Neuronal stem cell (in vitro differentiated cells): Measurements from ENCODE around the gene LRRC40.

Experiments used
- DNase-seq: peaks from one replicate; pipeline ENCODE4 v3.0.0-alpha.2; 2013; ENCODE audit warnings: low spot score
- H2AFZ ChIP-seq: one replicate; pipeline ENCODE4 v1.6.1; 2013; ENCODE audit warnings: mild to moderate bottlenecking, low read length, inconsistent platforms
- H2AK5ac ChIP-seq: 2 replicates; pipeline ENCODE4 v1.6.1; 2013; ENCODE audit warnings: low read depth, mild to moderate bottlenecking, inconsistent platforms, low read length, moderate library complexity, mixed read lengths
- H2BK120ac ChIP-seq: 2 replicates; pipeline ENCODE4 v1.6.1; 2013; ENCODE audit warnings: low read depth, mild to moderate bottlenecking, inconsistent platforms, low read length, moderate library complexity, mixed read lengths
- H2BK12ac ChIP-seq: one replicate; pipeline ENCODE4 v1.6.1; 2013; ENCODE audit warnings: low read length, inconsistent platforms
- H2BK15ac ChIP-seq: 2 replicates; pipeline ENCODE4 v1.6.1; 2013; ENCODE audit warnings: mild to moderate bottlenecking, low read length, inconsistent platforms, mixed read lengths
- H2BK5ac ChIP-seq: one replicate; pipeline ENCODE4 v1.6.1; 2013; ENCODE audit warnings: inconsistent platforms, mild to moderate bottlenecking, low read length, moderate library complexity
- H3K14ac ChIP-seq: one replicate; pipeline ENCODE4 v1.6.1; 2013; ENCODE audit warnings: low read length, inconsistent platforms
- H3K18ac ChIP-seq: 2 replicates; pipeline ENCODE4 v1.6.1; 2013; ENCODE audit warnings: low read length, inconsistent platforms
- H3K23ac ChIP-seq: 2 replicates; pipeline ENCODE4 v1.6.1; 2013; ENCODE audit warnings: low read depth, mild to moderate bottlenecking, mixed read lengths, low read length, inconsistent platforms; ENCODE audit not compliant: poor library complexity
- H3K27ac ChIP-seq: replicated peaks from 3 replicates; pipeline ENCODE4 v1.5.1; 2013; ENCODE audit warnings: low read length, inconsistent platforms
- H3K27me3 ChIP-seq, 3 experiments: 2 replicates each; pipeline ENCODE4 v1.6.1; 2013; ENCODE audit warnings: low read length in 3 of 3, mild to moderate bottlenecking in 2 of 3, inconsistent platforms in 1 of 3, low read depth in 1 of 3, mixed read lengths in 1 of 3, moderate library complexity in 1 of 3; ENCODE audit not compliant: control insufficient read depth in 3 of 3, insufficient read depth in 3 of 3
- H3K36me3 ChIP-seq, 2 donors: replicated peaks in 1 of 2; 2 replicates each; pipeline ENCODE4 v1.6.1; 2013; ENCODE audit warnings: low read length in 2 of 2; ENCODE audit not compliant: control insufficient read depth in 2 of 2, insufficient read depth in 2 of 2
- H3K4ac ChIP-seq: 2 replicates; pipeline ENCODE4 v1.6.1; 2013; ENCODE audit warnings: inconsistent platforms, mild to moderate bottlenecking, low read length, moderate library complexity
- H3K4me1 ChIP-seq, 2 donors: 1 replicate in 1 of 2; 2 replicates in 1 of 2; pipeline ENCODE4 v1.6.1; 2013; ENCODE audit warnings: low read length in 2 of 2, low read depth in 1 of 2; ENCODE audit not compliant: control insufficient read depth in 2 of 2, insufficient read depth in 1 of 2
- H3K4me2 ChIP-seq: one replicate; pipeline ENCODE4 v1.6.1; 2013; ENCODE audit warnings: mild to moderate bottlenecking, low read length, inconsistent platforms; ENCODE audit not compliant: insufficient read depth, poor library complexity, severe bottlenecking
- H3K4me3 ChIP-seq, 2 donors: 2 replicates each; pipeline ENCODE4 v1.5.1; 2013; ENCODE audit warnings: low read length in 2 of 2, mild to moderate bottlenecking in 2 of 2, inconsistent platforms in 1 of 2, moderate library complexity in 1 of 2
- H3K79me1 ChIP-seq: one replicate; pipeline ENCODE4 v1.6.1; 2013; ENCODE audit warnings: low read depth, mild to moderate bottlenecking, inconsistent platforms, low read length, moderate library complexity
- H3K9ac ChIP-seq: one replicate; pipeline ENCODE4 v1.6.1; 2013; ENCODE audit warnings: mild to moderate bottlenecking, low read depth, low read length, inconsistent platforms; ENCODE audit not compliant: poor library complexity
- H3K9me3 ChIP-seq, 2 donors: replicated peaks in 1 of 2; 2 replicates each; pipeline versions ENCODE3 to v1.6.1; 2013; ENCODE audit warnings: low read length in 2 of 2, mild to moderate bottlenecking in 2 of 2, inconsistent platforms in 1 of 2, low read depth in 1 of 2, mixed read lengths in 1 of 2, moderate library complexity in 1 of 2; ENCODE audit not compliant: control insufficient read depth in 2 of 2, insufficient read depth in 1 of 2
- H4K8ac ChIP-seq: one replicate; pipeline ENCODE4 v1.6.1; 2013; ENCODE audit warnings: low read depth, mild to moderate bottlenecking, inconsistent platforms, low read length, moderate library complexity
- H4K91ac ChIP-seq: one replicate; pipeline ENCODE4 v1.6.1; 2013; ENCODE audit warnings: low read length, low read depth, mild to moderate bottlenecking, inconsistent platforms; ENCODE audit not compliant: poor library complexity
- WGBS, 2 donors: extraction: QIAGEN DNeasy Blood & Tissue Kit; methylation state at CpG; one replicate each; pipeline ENCODE4 v1.1.7; 2013; ENCODE audit warnings: missing lambda C conversion rate in 2 of 2, mixed read lengths in 1 of 2; ENCODE audit not compliant: insufficient read length in 2 of 2, insufficient replicate concordance in 1 of 2; ENCODE audit errors: extremely low coverage in 2 of 2; 5-methylcytosine and 5-hydroxymethylcytosine counted together

LRRC40 gene

DNA sequence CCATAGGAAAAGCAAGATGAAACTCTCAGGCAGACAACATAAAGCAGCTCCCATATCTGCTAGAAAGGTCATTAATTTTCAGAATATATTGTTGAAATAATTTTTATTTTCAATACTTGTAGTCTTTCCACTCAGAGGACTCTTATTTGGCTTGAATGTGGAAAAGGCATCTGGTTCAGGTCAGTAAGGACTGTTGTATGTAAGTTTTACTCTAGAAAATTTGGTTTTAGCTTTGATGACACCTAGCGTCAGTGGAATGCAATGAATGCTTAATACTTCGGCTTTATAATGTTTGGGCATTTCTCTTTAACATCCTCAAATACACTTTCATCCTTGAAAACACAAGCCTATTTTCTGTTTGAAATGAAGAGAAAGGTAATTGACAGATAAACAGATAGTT lies 63.3 kb downstream of the LRRC40 start:
- no peaks in the 10 kb centered on the region for H3K9me3 ChIP-seq
- H2BK12ac ChIP-seq = no peak overlapping the region
- no peak overlapping the region for H2AFZ ChIP-seq
- H3K4me1 ChIP-seq = peaks cover 4 to 5% of the 10 kb centered on the region in 2 donors
- no peak overlapping the region for H3K9ac ChIP-seq
- H3K4me3 ChIP-seq = no peak overlapping the region
- H3K23ac ChIP-seq = no peak overlapping the region
- H3K79me1 ChIP-seq = no peaks in the 10 kb centered on the region
- no peak overlapping the region for H4K8ac ChIP-seq
- no peak overlapping the region for H3K27ac ChIP-seq
- no peak overlapping the region for H3K14ac ChIP-seq
- no peak overlapping the region for H2AK5ac ChIP-seq
- H3K27me3 ChIP-seq = no peaks in the 10 kb centered on the region
- H2BK120ac ChIP-seq = no peak overlapping the region
- peaks cover 0 to 33% of the 10 kb centered on the region in 2 donors for H3K36me3 ChIP-seq
- H3K18ac ChIP-seq = no peak overlapping the region
- no CpG with 5 or more reads among the region's 2 CpGs for WGBS, 2 donors
- no peak overlapping the region for H3K4ac ChIP-seq
- no peak for DNase-seq
- H2BK5ac ChIP-seq = no peak overlapping the region
- no peak overlapping the region for H2BK15ac ChIP-seq
- no peak overlapping the region for H3K4me2 ChIP-seq
- H4K91ac ChIP-seq = no peak overlapping the region

DNA sequence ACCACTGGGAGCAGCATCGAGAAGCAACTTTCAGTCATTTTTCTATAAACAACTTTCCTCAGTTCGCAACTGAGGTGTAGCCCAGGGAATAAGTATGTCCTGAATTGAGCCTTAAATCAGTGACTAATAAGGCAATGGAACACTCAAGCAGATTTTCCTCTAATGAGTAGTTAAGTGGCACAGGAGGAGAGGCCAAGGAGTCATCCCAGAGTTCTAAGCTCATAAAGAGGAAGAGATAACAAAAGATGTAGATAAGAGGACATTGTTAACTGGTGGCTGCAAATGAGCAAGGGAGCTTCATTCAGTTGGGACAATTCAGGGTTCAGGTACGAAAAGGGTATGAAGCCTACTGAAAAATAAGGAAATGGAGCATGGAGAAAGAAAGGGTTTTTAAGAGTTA lies 64.5 kb downstream of the LRRC40 start:
- no peak overlapping the region for H4K91ac ChIP-seq
- no peak overlapping the region for H2BK15ac ChIP-seq
- peaks cover 4 to 5% of the 10 kb centered on the region in 2 donors for H3K4me1 ChIP-seq
- no peaks in the 10 kb centered on the region for H3K27me3 ChIP-seq
- H3K27ac ChIP-seq = no peak overlapping the region
- H3K14ac ChIP-seq = no peak overlapping the region
- no peak overlapping the region for H3K23ac ChIP-seq
- no peak overlapping the region for H3K18ac ChIP-seq
- no CpG with 5 or more reads among the region's 3 CpGs for WGBS, 2 donors
- no peaks in the 10 kb centered on the region for H3K9me3 ChIP-seq
- no peak overlapping the region for H2AFZ ChIP-seq
- H4K8ac ChIP-seq = no peak overlapping the region
- peaks cover 0 to 24% of the 10 kb centered on the region in 2 donors for H3K36me3 ChIP-seq
- DNase-seq = peak; percentile 36
- no peak overlapping the region for H3K4me3 ChIP-seq
- H3K4me2 ChIP-seq = no peak overlapping the region
- no peak overlapping the region for H2BK120ac ChIP-seq
- H3K4ac ChIP-seq = no peak overlapping the region
- no peaks in the 10 kb centered on the region for H3K79me1 ChIP-seq
- H2BK5ac ChIP-seq = no peak overlapping the region
- no peak overlapping the region for H3K9ac ChIP-seq
- H2AK5ac ChIP-seq = no peak overlapping the region
- no peak overlapping the region for H2BK12ac ChIP-seq

DNA sequence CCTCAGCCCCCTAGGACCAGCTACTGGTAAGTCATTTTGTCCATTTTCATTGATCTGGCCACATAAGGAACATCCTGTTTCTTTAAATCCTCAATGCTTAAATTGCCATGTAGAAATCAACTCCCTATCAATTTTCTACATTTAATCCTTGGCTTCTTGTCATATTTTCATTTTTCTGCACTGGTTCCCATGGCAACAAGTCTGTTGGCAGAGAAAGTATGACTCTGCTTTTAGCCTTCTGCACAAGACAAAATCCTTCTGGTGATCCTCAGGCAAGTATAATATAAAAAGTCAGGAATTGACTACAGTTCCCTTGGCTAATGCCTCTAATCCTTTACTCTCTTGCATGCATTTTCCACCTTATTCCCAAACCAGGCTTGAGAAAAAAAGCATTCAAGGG lies 65.0 kb downstream of the LRRC40 start:
- Histone ChIP-seq H3K18ac (no peak overlapping the region), H4K91ac (no peak overlapping the region), H3K4me3 (no peak overlapping the region), H3K27me3 (no peaks in the 10 kb centered on the region), H3K36me3 (peaks cover 0 to 19% of the 10 kb centered on the region in 2 donors), H2BK12ac (no peak overlapping the region), H3K4ac (no peak overlapping the region), H3K23ac (no peak overlapping the region), H3K9ac (no peak overlapping the region), H2AK5ac (no peak overlapping the region), H2AFZ (no peak overlapping the region), H3K4me2 (no peak overlapping the region), H3K27ac (no peak overlapping the region), H4K8ac (no peak overlapping the region), H2BK15ac (no peak overlapping the region), H3K14ac (no peak overlapping the region), H3K9me3 (no peaks in the 10 kb centered on the region), H2BK120ac (no peak overlapping the region), H3K4me1 (peaks cover 4 to 5% of the 10 kb centered on the region in 2 donors), H3K79me1 (no peaks in the 10 kb centered on the region), H2BK5ac (no peak overlapping the region)
- no peak for DNase-seq

DNA sequence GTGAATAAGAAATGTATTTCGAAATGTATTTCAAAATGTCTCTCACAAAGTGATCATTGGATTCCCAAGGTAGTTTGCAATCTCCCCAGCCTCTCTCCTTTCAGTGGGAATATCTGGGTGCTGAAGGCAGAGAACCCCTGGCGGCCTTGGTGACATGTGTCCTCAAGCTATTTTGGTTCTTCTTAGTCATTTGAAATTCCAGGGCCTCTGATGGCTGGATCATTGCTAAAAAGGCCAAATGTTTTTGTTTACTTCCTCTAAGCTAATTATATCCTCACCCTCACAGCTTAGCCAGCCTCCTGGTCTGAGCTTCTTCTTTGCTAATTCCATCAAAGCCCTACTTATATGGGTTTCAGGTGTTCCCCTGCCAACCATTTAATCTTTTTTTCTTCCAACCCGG lies 71.2 kb downstream of the LRRC40 start:
- WGBS, 2 donors = no CpG with 5 or more reads among the region's 3 CpGs
- no peaks in the 10 kb centered on the region for H3K36me3 ChIP-seq

More for the DNA sequence above, 71.2 kb downstream of the LRRC40 start:
- Histone ChIP-seq H3K14ac (no peak overlapping the region), H2BK15ac (no peak overlapping the region), H4K8ac (no peak overlapping the region), H3K4me1 (no peaks in the 10 kb centered on the region), H2AFZ (no peak overlapping the region), H3K4ac (no peak overlapping the region), H3K27me3 (no peaks in the 10 kb centered on the region), H3K4me3 (no peak overlapping the region), H3K23ac (no peak overlapping the region), H3K18ac (no peak overlapping the region), H3K9me3 (no peaks in the 10 kb centered on the region), H4K91ac (no peak overlapping the region), H3K79me1 (no peaks in the 10 kb centered on the region), H2AK5ac (no peak overlapping the region), H2BK12ac (no peak overlapping the region), H3K9ac (no peak overlapping the region), H2BK5ac (no peak overlapping the region), H3K4me2 (no peak overlapping the region), H3K27ac (no peak overlapping the region), H2BK120ac (no peak overlapping the region)
- DNase-seq = no peak
